AG09319 (cell line): Measurements from ENCODE around the gene CSAD.
"Not testable (repeated sequence)": the region's sequence is repeated elsewhere in the genome, so short reads cannot be mapped to it uniquely, and the experiment has no call there.

Experiments used
- DNase-seq: peaks from one replicate; pipeline ENCODE4 v3.0.0-alpha.2; 2010; ENCODE audit warnings: low read depth; ENCODE audit errors: extremely low read depth
- CTCF ChIP-seq: IDR thresholded peaks from 2 replicates; pipeline ENCODE4 v1.5.1; 2011; ENCODE audit warnings: low read depth, mild to moderate bottlenecking, inconsistent platforms, low read length, moderate library complexity

The CSAD gene

GRCh38 chr12:53172352-53172751, 8.4 kb downstream of the CSAD start:
- TF ChIP-seq CTCF, result no peak
- DNase-seq, result no peak

GRCh38 chr12:53171725-53172329, 8.9 kb downstream of the CSAD start:
- no peak for DNase-seq
- TF ChIP-seq CTCF, result no peak

- TF ChIP-seq CTCF, result no peak
- DNase-seq, result no peak
Measured at GRCh38 chr12:53170876-53171724, 9.6 kb downstream of the CSAD start.

GRCh38 chr12:53170215-53170614, 10.5 kb downstream of the CSAD start:
- no peak for DNase-seq
- TF ChIP-seq CTCF, result no peak

GRCh38 chr12:53169644-53170043, 11.1 kb downstream of the CSAD start:
- TF ChIP-seq CTCF, result no peak

GRCh38 chr12:53166837-53167236, 13.9 kb downstream of the CSAD start:
- no peak for TF ChIP-seq CTCF
- DNase-seq, result no peak

More at GRCh38 chr12:53169644-53170043, 11.1 kb downstream of the CSAD start:
- DNase-seq, result no peak

- DNase-seq, result not testable (repeated sequence)
Measured at GRCh38 chr12:53163008-53163407, 17.7 kb downstream of the CSAD start.
